Naive thymus-derived CD8-positive, alpha-beta T cell (primary cell): ENCODE measurements around the gene CST8. TPM values are rescaled to one million over a fixed set of nuclear protein-coding genes. Genes with fewer than 3 reads are reported as not detected.

Experiments
- ATAC-seq, 2 donors: fragments of 150-1000 bp; cut with Tn5 transposase in 1 of 2; sonication (Bioruptor Pico), chemical (Tn5 transposase) in 1 of 2; 1 replicate in 1 of 2; 2 replicates in 1 of 2; pipeline ENCODE4 v1.10.0; 2021; ENCODE audit warnings: mild to moderate bottlenecking in 2 of 2, moderate library complexity in 2 of 2
- POLR2A ChIA-PET: fragments of 350-600 bp; sonication (Branson Sonifier 250); formaldehyde crosslinking; loops from one replicate; lab custom pipeline; 2021; ENCODE audit warnings: antibody characterized with exemption; lab: Charles Lee
- DNase-seq, 10 donors: peaks; one replicate each; pipeline versions ENCODE4 v3.0.0 to v3.0.0-alpha.2; 2020 to 2022
- H3K27ac Mint-ChIP-seq, 10 donors: one replicate each; pipeline ENCODE4 v1.8.0; 2020 to 2022; ENCODE audit warnings: mild to moderate bottlenecking in 10 of 10, mixed read lengths in 10 of 10, moderate library complexity in 4 of 10, inconsistent platforms in 1 of 10
- H3K27me3 Mint-ChIP-seq, 5 donors: one replicate each; pipeline ENCODE4 v1.8.0; 2021 to 2022; ENCODE audit warnings: mixed read lengths in 5 of 5
- H3K36me3 Mint-ChIP-seq, 3 donors: one replicate each; pipeline ENCODE4 v1.8.0; 2020 to 2022; ENCODE audit warnings: mixed read lengths in 3 of 3, mild to moderate bottlenecking in 2 of 3, inconsistent platforms in 1 of 3
- H3K4me1 Mint-ChIP-seq, 4 donors: one replicate each; pipeline ENCODE4 v1.8.0; 2021 to 2022; ENCODE audit warnings: mixed read lengths in 4 of 4
- H3K4me3 Mint-ChIP-seq, 10 donors: one replicate each; pipeline ENCODE4 v1.8.0; 2020 to 2022; ENCODE audit warnings: mild to moderate bottlenecking in 10 of 10, mixed read lengths in 10 of 10, moderate library complexity in 6 of 10, inconsistent platforms in 1 of 10
- H3K9me3 Mint-ChIP-seq, 9 donors: one replicate each; pipeline ENCODE4 v1.8.0; 2020 to 2022; ENCODE audit warnings: mixed read lengths in 9 of 9, mild to moderate bottlenecking in 3 of 9, inconsistent platforms in 1 of 9, moderate library complexity in 1 of 9
- polyA plus RNA-seq, 3 donors: library from polyadenylated mRNA; unstranded; fragments of 300-500 nt; fragmentation: Illumina TruSeq; gene quantifications; one replicate each; pipeline ENCODE4 v1.2.3, GENCODE V29; 2021
- total RNA-seq, 8 experiments: library from RNA in 2 of 8; stranded (reverse) in 2 of 8; gene quantifications; one replicate each; pipeline ENCODE4 v1.2.3 and lab custom pipeline; 2021 to 2026

CST8 gene
- total and polyA plus RNA-seq, 5 experiments from 2014 or later: not detected

DNA sequence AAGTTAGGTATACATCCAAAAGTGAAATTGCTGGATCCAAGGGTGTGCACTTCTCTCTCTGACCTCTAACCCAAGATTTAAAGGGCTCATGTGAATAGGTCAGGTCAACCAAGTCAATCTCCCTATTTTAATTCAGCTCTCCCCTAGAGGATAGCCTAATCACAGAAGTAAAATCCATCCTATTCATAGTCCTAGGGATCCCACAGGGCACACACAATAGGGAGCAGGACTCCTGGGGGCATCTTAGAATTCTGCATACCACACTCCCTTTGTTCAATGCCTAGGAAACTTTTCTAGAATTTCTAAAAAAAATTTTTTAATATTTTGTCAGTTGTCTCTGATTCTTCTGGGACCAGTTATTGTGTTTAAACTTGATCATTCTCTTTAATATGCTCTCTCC, 42.2 kb downstream of the CST8 start:
- ATAC-seq: no peak
- Mint-ChIP-seq H3K4me1 (peaks cover 0 to 15% (median 0%) of the 10 kb centered on the region in 4 donors), H3K27ac (no peak overlapping the region), H3K27me3 (peaks cover 0 to 2% (median under 1%) of the 10 kb centered on the region in 5 donors), H3K36me3 (peaks cover 0 to 12% (median 0%) of the 10 kb centered on the region in 3 donors), H3K4me3 (no peak overlapping the region), H3K9me3 (peaks cover 5 to 29% (median 14%) of the 10 kb centered on the region in 9 donors)
- POLR2A ChIA-PET: no interaction called here
- DNase-seq: no peak

DNA sequence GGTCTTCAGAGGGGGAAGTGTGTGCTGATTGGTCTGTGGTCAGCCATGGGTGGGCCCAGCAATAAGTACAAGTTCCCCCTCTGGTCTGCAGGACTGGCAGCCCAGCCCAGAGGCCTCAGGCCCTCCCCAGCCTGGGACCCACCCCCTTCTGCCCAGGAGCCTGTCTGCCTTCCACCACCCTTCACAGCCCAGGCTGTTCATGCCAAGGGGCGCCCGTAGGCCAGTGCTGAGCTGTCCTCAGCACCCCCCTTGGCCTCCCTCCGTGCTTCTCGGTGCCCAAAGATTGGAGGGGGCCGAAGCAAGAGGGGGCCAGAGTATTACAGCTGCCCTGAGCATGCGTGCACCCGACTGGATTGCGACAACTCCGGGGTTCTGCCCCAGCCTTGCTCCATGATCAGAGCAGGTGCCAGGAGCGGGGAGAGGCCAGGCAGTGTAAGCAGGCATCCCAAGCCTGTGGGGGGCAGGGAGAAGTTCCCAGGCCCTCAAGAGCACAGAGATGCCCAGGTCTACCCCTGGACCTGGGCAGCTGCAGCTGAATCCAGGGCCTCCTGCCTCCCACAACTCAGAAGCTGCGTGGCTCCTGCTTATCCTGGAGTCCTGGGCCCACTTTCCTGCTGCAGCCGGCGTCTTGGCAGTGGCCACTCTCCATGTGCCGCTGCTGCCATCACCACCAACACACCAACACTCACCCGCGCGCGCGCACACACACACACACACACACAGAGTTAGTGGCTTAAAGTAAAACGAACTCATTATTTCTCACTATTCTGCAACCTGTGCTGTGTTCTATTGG, 44.1 kb downstream of the CST8 start:
- Mint-ChIP-seq H3K4me3 (no peak overlapping the region), H3K27ac (no peak overlapping the region), H3K27me3 (peaks cover 3 to 14% (median 9%) of the 10 kb centered on the region in 5 donors), H3K9me3 (peaks cover 0 to 11% (median 0%) of the 10 kb centered on the region in 9 donors), H3K4me1 (peaks cover 0 to 15% (median 0%) of the 10 kb centered on the region in 4 donors), H3K36me3 (peaks cover 0 to 4% (median 0%) of the 10 kb centered on the region in 3 donors)
- POLR2A ChIA-PET: no interaction called here
- ATAC-seq: no peak
- no peak for DNase-seq

DNA sequence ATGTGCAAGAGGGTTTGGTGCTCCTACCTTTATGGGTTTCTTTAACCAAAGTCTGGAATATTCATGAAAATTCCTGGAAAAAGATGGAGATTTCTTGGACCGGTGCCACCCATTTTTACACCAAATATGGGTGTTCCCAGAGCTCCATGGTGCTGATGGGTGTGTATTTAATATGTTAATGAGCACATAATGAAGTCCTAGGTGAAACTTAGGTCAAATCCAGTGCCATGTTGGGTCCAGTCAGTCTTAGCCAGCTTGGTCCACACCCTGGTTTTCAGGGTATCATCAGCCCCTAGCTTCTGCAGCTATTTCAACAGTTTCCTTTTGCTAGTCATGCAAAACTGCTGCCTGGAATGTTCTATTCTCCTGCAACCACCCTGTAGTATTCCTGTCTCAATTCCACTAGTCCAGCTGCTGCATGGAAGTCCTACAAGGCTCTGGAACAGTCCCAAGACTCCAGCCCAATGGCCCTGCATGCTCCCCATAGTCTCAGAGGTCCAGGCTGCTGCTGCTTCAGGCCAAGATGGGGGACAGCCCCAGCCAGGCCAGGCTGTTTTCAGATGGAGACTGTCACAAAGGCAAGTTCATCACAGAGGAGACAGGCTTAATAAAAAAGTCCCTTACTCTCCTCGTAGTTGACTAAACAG, 45.5 kb downstream of the CST8 start:
- H3K4me3 Mint-ChIP-seq: no peak overlapping the region
- peaks cover 6 to 18% (median 9%) of the 10 kb centered on the region in 5 donors for H3K27me3 Mint-ChIP-seq
- ATAC-seq (no peak), DNase-seq (no peak)
- POLR2A ChIA-PET: no interaction called here
- H3K4me1 Mint-ChIP-seq: peaks cover 0 to 5% (median 0%) of the 10 kb centered on the region in 4 donors
- no peak overlapping the region for H3K27ac Mint-ChIP-seq
- H3K9me3 Mint-ChIP-seq: no peaks in the 10 kb centered on the region
- no peaks in the 10 kb centered on the region for H3K36me3 Mint-ChIP-seq

DNA sequence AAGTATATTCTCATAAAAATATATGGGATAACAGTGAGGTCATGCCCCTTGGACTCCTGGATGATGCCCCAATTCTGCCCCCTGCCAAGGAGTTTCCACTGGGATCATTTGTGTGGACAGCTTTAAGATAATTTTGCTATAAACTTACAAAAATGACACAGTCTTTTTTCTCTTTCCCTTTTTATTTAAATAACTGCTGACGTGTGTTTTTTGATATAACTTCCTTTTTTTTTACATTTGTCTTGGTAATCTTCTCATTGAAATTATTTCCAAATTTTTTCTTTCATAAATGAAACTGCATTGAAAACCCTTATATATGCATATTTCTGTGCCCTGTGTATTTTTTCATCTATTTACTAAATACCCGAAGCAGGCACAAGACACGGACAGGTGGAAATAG, 46.1 kb downstream of the CST8 start:
- no peaks in the 10 kb centered on the region for H3K36me3 Mint-ChIP-seq
- no peaks in the 10 kb centered on the region for H3K9me3 Mint-ChIP-seq
- DNase-seq (no peak), ATAC-seq (no peak)
- no peak overlapping the region for H3K4me3 Mint-ChIP-seq
- no peak overlapping the region for H3K27ac Mint-ChIP-seq
- peaks cover 6 to 20% (median 11%) of the 10 kb centered on the region in 5 donors for H3K27me3 Mint-ChIP-seq
- H3K4me1 Mint-ChIP-seq: peaks cover 0 to 2% (median 0%) of the 10 kb centered on the region in 4 donors
- POLR2A ChIA-PET: no interaction called here

DNA sequence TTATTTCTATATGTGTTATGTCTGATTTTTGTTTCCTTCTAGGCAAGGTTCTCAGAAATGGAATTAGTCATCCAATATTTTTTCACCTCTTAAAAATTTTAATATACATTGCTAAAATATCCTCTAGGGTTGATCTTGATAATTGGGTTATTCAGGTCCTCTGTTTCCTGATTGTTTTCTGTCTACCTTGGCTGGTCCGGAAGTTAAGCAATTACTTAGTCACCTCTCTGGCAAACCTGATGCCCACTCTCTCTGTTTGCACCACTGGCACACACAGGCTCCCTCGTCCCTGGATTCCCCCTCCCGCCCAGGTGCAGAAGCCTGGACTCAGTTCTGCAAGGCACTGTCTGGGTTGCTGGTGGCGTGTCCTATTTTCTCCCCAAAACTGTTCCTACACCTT, 49.7 kb downstream of the CST8 start:
- no peak overlapping the region for H3K4me3 Mint-ChIP-seq
- peaks cover 0 to 3% (median 0%) of the 10 kb centered on the region in 9 donors for H3K9me3 Mint-ChIP-seq
- no peak for ATAC-seq
- peaks cover 11 to 30% (median 23%) of the 10 kb centered on the region in 5 donors for H3K27me3 Mint-ChIP-seq
- no peak overlapping the region for H3K27ac Mint-ChIP-seq
- no peaks in the 10 kb centered on the region for H3K4me1 Mint-ChIP-seq
- POLR2A ChIA-PET: no interaction called here
- H3K36me3 Mint-ChIP-seq: no peaks in the 10 kb centered on the region
- DNase-seq: no peak

DNA sequence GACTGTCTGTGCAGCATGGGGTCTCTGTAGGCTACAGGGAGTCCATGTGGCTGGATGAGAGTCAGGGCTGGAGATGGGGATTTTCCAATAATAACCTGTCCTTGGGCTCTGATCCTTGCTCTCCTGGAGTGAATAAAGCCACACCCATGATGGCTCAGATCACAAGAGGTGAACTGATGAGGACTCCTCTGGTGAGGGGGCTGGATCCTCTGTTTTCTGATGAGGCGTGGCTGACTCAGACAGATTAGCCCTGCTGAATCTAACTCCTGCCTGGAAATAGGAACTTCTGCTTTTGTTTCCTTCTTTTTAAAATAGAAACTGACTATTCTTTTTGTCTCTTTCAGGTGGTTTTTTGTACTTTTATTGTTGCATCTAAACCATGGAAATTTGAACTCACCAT, 50.4 kb downstream of the CST8 start:
- no peaks in the 10 kb centered on the region for H3K36me3 Mint-ChIP-seq
- POLR2A ChIA-PET: no interaction called here
- H3K4me1 Mint-ChIP-seq: no peaks in the 10 kb centered on the region
- H3K4me3 Mint-ChIP-seq: no peak overlapping the region
- H3K27ac Mint-ChIP-seq: no peak overlapping the region
- ATAC-seq (no peak), DNase-seq (no peak)
- H3K27me3 Mint-ChIP-seq: peaks cover 11 to 30% (median 22%) of the 10 kb centered on the region in 5 donors
- peaks cover 0 to 3% (median 0%) of the 10 kb centered on the region in 9 donors for H3K9me3 Mint-ChIP-seq

DNA sequence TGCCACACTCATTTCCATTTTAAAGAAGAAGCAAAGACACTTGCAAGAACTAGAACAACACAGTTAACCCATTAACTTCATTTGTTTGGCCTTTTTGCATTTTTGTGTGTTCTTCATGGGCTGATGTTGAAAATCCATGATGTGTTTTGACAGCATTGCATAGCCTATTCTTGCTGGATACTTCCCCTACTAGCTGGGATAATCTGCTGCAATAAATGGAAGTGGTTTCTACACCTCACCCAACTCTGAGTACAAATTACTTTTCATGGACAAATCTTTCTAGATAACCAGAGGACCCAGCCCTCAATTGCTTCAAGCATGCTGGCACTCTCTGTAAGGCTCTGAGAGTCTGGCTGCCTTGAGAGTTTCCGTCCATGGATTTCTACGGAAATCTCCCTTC, 50.9 kb downstream of the CST8 start:
- Mint-ChIP-seq H3K27ac (no peak overlapping the region), H3K4me3 (no peak overlapping the region)
- no peak for ATAC-seq

DNA sequence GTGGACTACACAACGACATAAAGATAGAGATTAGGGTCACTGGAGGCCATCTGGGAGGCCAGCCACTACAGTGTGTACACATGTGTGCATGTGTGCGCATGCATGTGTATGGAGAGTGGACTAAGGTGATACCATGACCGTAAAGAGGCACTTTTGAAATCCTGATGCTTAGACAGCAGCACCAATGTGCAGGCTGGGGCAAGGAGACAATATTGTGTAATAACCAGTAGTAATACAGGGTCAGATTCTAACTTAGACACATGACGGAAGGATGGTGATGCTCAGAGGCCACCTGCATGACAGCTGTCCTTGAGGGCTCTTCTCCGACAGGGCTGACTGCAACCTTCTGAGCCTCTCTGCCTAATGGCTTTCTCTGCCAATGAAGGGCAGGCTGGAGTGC, 51.9 kb downstream of the CST8 start:
- no peaks in the 10 kb centered on the region for H3K36me3 Mint-ChIP-seq
- POLR2A ChIA-PET: no interaction called here
- no peak for DNase-seq
- H3K4me3 Mint-ChIP-seq: no peak overlapping the region
- H3K4me1 Mint-ChIP-seq: no peaks in the 10 kb centered on the region
- no peak for ATAC-seq
- no peak overlapping the region for H3K27ac Mint-ChIP-seq
- peaks cover 0 to 3% (median 0%) of the 10 kb centered on the region in 9 donors for H3K9me3 Mint-ChIP-seq
- peaks cover 11 to 30% (median 22%) of the 10 kb centered on the region in 5 donors for H3K27me3 Mint-ChIP-seq

More for the DNA sequence above, 50.9 kb downstream of the CST8 start:
- Mint-ChIP-seq H3K36me3 (no peaks in the 10 kb centered on the region), H3K27me3 (peaks cover 11 to 30% (median 22%) of the 10 kb centered on the region in 5 donors), H3K9me3 (peaks cover 0 to 3% (median 0%) of the 10 kb centered on the region in 9 donors), H3K4me1 (no peaks in the 10 kb centered on the region)
- DNase-seq: no peak
- POLR2A ChIA-PET: no interaction called here

DNA sequence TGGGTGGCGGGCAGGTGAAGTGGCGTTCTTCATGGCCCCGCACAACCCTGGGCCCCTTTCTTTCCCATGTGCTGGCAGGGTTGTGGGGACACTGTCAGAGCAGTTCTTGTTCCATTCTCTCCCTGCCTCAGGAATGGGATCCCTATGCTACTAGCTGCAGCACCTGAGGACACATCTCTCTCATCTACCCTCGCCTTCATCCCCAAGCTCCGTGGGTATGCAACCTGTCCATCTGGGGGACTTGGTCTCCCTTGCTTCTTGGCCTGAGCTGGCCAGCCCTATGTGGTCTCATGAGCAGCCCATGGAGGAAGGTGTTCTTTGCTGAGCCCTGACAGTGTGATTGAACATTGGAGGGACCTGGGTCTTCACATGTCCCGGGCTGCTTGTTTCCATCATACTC, 53.2 kb downstream of the CST8 start:
- ATAC-seq (no peak), DNase-seq (no peak)
- Mint-ChIP-seq H3K27me3 (peaks cover 11 to 25% (median 22%) of the 10 kb centered on the region in 5 donors), H3K27ac (no peak overlapping the region), H3K4me3 (no peak overlapping the region), H3K36me3 (no peaks in the 10 kb centered on the region), H3K9me3 (peaks cover 0 to 3% (median 0%) of the 10 kb centered on the region in 9 donors), H3K4me1 (no peaks in the 10 kb centered on the region)
- POLR2A ChIA-PET: no interaction called here

Other genes with a start within 250 kb of the CST8 start
- 10 to 100 TPM; 20.5 to 21.8 TPM for gene NXT1, start 140.3 kb upstream of the CST8 start, total RNA-seq
- gene NXT1, start 140.3 kb upstream of the CST8 start, polyA plus RNA-seq: 10 to 100 TPM; 60.3 to 65.1 (median 60.3) TPM
- 10 to 100 TPM; 11.1 to 13.7 TPM for gene GZF1, start 128.9 kb upstream of the CST8 start, total RNA-seq
- 1 to 10 TPM; 1.9 to 3.7 (median 2.2) TPM for gene GZF1, start 128.9 kb upstream of the CST8 start, polyA plus RNA-seq
- 10 to 100 TPM; 14.6 to 15.9 TPM for gene NAPB, start 69.6 kb upstream of the CST8 start, total RNA-seq
- 1 to 10 TPM; 3.4 to 7.2 (median 5.8) TPM for gene NAPB, start 69.6 kb upstream of the CST8 start, polyA plus RNA-seq
- gene CSTL1, start 51.4 kb upstream of the CST8 start, total RNA-seq: not detected
- not detected for gene CSTL1, start 51.4 kb upstream of the CST8 start, polyA plus RNA-seq
- not detected for gene CST11, start 38.2 kb upstream of the CST8 start, total RNA-seq
- not detected for gene CST11, start 38.2 kb upstream of the CST8 start, polyA plus RNA-seq
- not detected for gene CST9L, start 77.4 kb downstream of the CST8 start, total RNA-seq
- gene CST9L, start 77.4 kb downstream of the CST8 start, polyA plus RNA-seq: not detected
- not detected for gene CST9, start 114.8 kb downstream of the CST8 start, total RNA-seq
- gene CST9, start 114.8 kb downstream of the CST8 start, polyA plus RNA-seq: not detected
- gene CST3, start 146.8 kb downstream of the CST8 start, total RNA-seq: 1 to 10 TPM; 5.3 to 7.8 TPM
- gene CST3, start 146.8 kb downstream of the CST8 start, polyA plus RNA-seq: 10 to 100 TPM in 1 of 3 donors, 1 to 10 TPM in 1, under 1 TPM in 1; 0.65 to 10.7 (median 2.9) TPM
- not detected for gene CST4, start 197.9 kb downstream of the CST8 start, total RNA-seq
- gene CST4, start 197.9 kb downstream of the CST8 start, polyA plus RNA-seq: not detected